GM19467 (cell line): Measurements from ENCODE around the gene ADCY9.
"Not testable (repeated sequence)": the region's sequence is repeated elsewhere in the genome, so short reads cannot be mapped to it uniquely, and the experiment has no call there.

Source experiments
- ATAC-seq: cut with Tn5 transposase; IDR thresholded peaks from one replicate; pipeline ENCODE4 v1.9.1; 2021; ENCODE audit warnings: mild to moderate bottlenecking, moderate library complexity; ENCODE audit not compliant: unreplicated experiment

Gene ADCY9

DNA sequence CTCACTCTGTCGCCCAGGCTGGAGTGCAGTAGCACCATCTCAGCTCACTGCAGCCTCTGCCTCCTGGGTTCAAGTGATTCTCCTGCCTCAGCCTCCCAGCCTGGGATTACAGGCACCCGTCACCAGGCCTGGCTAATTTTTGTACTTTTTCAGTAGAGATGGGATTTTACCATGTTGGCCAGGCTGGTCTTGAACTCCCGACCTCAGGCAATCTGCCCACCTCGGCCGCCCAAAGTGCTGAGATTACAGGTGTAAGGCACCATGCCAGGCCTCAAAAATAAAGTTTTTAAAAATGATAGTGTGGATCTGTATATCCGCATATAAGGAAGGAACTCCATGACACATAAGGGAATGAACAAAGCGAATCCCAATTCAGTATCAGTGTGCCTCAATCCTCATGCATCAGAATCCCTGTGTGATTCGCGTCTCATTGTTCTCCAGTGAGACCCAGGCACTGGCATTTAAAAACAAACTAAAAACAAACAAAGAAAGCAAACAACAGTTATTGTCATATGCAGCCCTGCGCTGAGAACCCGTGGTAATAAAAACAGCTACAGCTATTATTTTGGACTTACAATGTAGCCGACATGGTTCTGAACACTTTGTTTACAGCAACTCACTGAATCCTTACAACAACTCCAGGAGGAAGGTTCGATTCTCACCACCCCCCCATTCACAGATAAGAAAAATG is 181.6 kb downstream of the ADCY9 start:
- ATAC-seq, result no peak

GRCh38 chr16:3927147-3927546 is 189.1 kb downstream of the ADCY9 start:
- not testable (repeated sequence) for ATAC-seq

- no peak for ATAC-seq
Measured at GRCh38 chr16:3924763-3925162, 191.5 kb downstream of the ADCY9 start.

GRCh38 chr16:3922241-3922640 is 194.0 kb downstream of the ADCY9 start:
- no peak for ATAC-seq

DNA sequence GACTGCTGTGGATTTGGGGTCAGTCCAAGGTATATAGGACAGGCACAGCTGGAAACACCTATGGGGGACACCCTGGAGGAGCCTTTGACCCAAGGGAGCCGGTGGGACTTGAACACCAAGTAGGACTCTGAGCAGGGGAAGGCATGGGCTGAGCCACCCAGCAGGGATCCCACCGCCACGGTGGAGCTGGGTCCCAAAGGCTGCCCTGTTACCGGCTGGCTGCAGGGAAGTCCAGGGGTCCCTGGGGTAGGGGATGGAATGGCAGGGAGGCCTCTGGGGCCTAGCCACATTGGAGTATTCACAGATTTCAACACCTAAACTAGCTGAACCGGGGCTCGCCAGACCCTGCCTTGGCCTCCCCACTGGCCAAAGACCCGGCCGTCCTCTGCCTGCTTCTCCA is 196.0 kb downstream of the ADCY9 start:
- no peak for ATAC-seq

- no peak for ATAC-seq
Measured at GRCh38 chr16:3919413-3919812, 196.8 kb downstream of the ADCY9 start.

- ATAC-seq, result no peak
Measured at GRCh38 chr16:3915426-3916260, 200.6 kb downstream of the ADCY9 start.

GRCh38 chr16:3912897-3913296 is 203.3 kb downstream of the ADCY9 start:
- ATAC-seq, result no peak
